Duodenal mucosa (tissue), 2 donors: Measurements from ENCODE around the gene TSC22D3.

Experiments
- H3K27ac ChIP-seq: one replicate; pipeline ENCODE4 v1.7.0; 2013; ENCODE audit warnings: low read depth, low read length
- H3K27me3 ChIP-seq, 2 donors: one replicate each; pipeline ENCODE4 v1.7.0; 2013; ENCODE audit warnings: low read length in 2 of 2, control low read depth in 1 of 2; ENCODE audit not compliant: insufficient read depth in 2 of 2, control insufficient read depth in 1 of 2
- H3K36me3 ChIP-seq, 2 donors: one replicate each; pipeline ENCODE4 v1.7.0; 2013; ENCODE audit warnings: low read length in 2 of 2, control low read depth in 1 of 2; ENCODE audit not compliant: insufficient read depth in 2 of 2, control insufficient read depth in 1 of 2
- H3K4me1 ChIP-seq, 2 donors: one replicate each; pipeline ENCODE4 v1.7.0; 2013; ENCODE audit warnings: low read length in 2 of 2, control low read depth in 1 of 2; ENCODE audit not compliant: insufficient read depth in 2 of 2, control insufficient read depth in 1 of 2
- H3K4me3 ChIP-seq, 2 donors: one replicate each; pipeline ENCODE4 v1.7.0; 2013; ENCODE audit warnings: low read length in 2 of 2, low read depth in 1 of 2
- H3K9ac ChIP-seq, 2 donors: one replicate each; pipeline ENCODE4 v1.7.0; 2013; ENCODE audit warnings: low read length in 2 of 2, low read depth in 1 of 2
- H3K9me3 ChIP-seq, 2 donors: one replicate each; pipeline ENCODE4 v1.7.0; 2013; ENCODE audit warnings: low read length in 2 of 2, control low read depth in 1 of 2; ENCODE audit not compliant: control insufficient read depth in 1 of 2

TSC22D3 gene

GRCh38 chrX:107683931-107684330 lies 91.7 kb downstream of the TSC22D3 start:
- Histone ChIP-seq H3K27ac (no peak overlapping the region), H3K4me1 (peaks cover 37 to 49% of the 10 kb centered on the region in 2 donors), H3K36me3 (no peaks in the 10 kb centered on the region), H3K9ac (no peak overlapping the region), H3K9me3 (no peaks in the 10 kb centered on the region), H3K27me3 (no peaks in the 10 kb centered on the region), H3K4me3 (no peak overlapping the region)

DNA sequence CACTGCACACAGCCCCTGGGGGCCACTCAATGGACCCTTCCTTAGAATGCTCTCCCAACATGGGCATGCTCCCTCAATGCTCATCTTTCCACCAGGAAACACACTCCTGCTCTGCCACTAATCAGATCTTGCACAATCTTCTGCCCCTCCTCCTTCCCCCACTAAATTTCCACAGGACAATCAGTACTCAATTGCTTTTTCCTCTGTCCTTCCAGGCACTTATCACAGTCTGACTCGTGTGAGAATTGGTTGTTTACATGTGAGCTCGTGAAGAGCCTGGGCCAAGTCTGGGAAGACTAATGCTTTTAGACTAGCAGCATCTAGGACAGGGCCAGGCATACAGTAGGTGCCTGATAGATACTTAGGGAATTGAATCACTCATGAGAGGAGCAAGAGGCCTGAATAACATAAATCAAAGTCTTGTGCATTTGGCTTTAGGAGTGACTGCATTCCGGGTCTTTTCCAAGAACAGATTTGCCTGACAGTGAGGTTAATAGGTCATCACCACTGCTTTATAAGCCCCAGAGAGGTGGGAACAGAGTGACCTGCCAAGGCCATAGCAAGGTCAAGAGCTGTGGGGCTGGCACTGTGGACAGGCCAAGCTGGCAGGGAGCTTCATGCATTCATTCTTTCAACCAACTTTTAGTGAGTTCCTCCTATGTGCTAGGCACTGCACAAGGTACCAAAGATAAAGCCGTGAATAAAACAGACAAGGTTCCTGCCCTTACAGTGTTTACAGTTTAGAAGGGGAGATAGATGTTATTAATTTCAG lies 92.3 kb downstream of the TSC22D3 start:
- H3K4me1 ChIP-seq, result peaks cover 42 to 56% of the 10 kb centered on the region in 2 donors
- H3K27ac ChIP-seq, result no peak overlapping the region
- no peaks in the 10 kb centered on the region for H3K36me3 ChIP-seq
- H3K27me3 ChIP-seq, result no peaks in the 10 kb centered on the region
- no peak overlapping the region for H3K9ac ChIP-seq
- no peaks in the 10 kb centered on the region for H3K9me3 ChIP-seq
- no peak overlapping the region for H3K4me3 ChIP-seq

DNA sequence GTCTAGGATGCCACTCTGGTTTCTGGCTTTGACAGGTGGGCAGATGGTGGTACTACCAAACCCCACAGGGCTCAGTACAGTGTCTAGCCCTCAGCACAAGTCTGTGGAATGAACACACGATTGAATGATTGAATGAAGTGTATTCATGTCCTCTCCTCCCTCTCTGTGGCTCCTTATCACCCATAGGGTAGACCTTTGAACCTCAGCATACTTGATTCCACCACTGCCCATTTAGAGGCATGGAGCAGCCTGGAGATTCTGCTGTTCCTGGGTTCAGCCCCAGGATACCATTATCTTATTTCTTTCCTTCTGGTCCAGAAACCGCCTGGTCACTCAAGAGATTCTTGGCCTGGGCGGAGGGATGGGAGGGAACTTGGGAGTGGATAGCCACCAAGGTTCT lies 93.3 kb downstream of the TSC22D3 start:
- H3K36me3 ChIP-seq, result no peaks in the 10 kb centered on the region
- H3K9ac ChIP-seq, result no peak overlapping the region
- peaks cover 51 to 56% of the 10 kb centered on the region in 2 donors for H3K4me1 ChIP-seq
- no peaks in the 10 kb centered on the region for H3K9me3 ChIP-seq
- no peaks in the 10 kb centered on the region for H3K27me3 ChIP-seq
- H3K27ac ChIP-seq, result no peak overlapping the region
- H3K4me3 ChIP-seq, result no peak overlapping the region

GRCh38 chrX:107678957-107679740 lies 96.4 kb downstream of the TSC22D3 start:
- Histone ChIP-seq H3K27ac (no peak overlapping the region), H3K27me3 (no peaks in the 10 kb centered on the region), H3K4me1 (peaks cover 52 to 58% of the 10 kb centered on the region in 2 donors), H3K9me3 (no peaks in the 10 kb centered on the region), H3K36me3 (no peaks in the 10 kb centered on the region), H3K4me3 (no peak overlapping the region), H3K9ac (peak overlapping the region in 1 of 2 donors; percentile 18)

- peak overlapping the region; percentile 14 for H3K27ac ChIP-seq
- no peaks in the 10 kb centered on the region for H3K27me3 ChIP-seq
- no peaks in the 10 kb centered on the region for H3K9me3 ChIP-seq
- no peak overlapping the region for H3K4me3 ChIP-seq
- H3K4me1 ChIP-seq, result peaks cover 48 to 53% of the 10 kb centered on the region in 2 donors
- H3K9ac ChIP-seq, result no peak overlapping the region
- no peaks in the 10 kb centered on the region for H3K36me3 ChIP-seq
These were observed 97.7 kb downstream of the TSC22D3 start for GRCh38 chrX:107677909-107678308.

GRCh38 chrX:107677501-107677901 lies 98.1 kb downstream of the TSC22D3 start:
- peak overlapping the region; percentile 81 for H3K27ac ChIP-seq
- H3K4me3 ChIP-seq, result peak overlapping the region; percentile 77 to 84
- peak overlapping the region; percentile 46 to 76 for H3K9ac ChIP-seq
- H3K27me3 ChIP-seq, result no peaks in the 10 kb centered on the region
- no peaks in the 10 kb centered on the region for H3K9me3 ChIP-seq
- no peaks in the 10 kb centered on the region for H3K36me3 ChIP-seq
- H3K4me1 ChIP-seq, result peaks cover 44 to 49% of the 10 kb centered on the region in 2 donors

- H3K27ac ChIP-seq, result peak overlapping the region; percentile 89
These were observed 98.8 kb downstream of the TSC22D3 start for GRCh38 chrX:107676559-107677378.

GRCh38 chrX:107675823-107676555 lies 99.6 kb downstream of the TSC22D3 start:
- Histone ChIP-seq H3K36me3 (no peaks in the 10 kb centered on the region), H3K27ac (peak overlapping the region; percentile 89)

More at GRCh38 chrX:107676559-107677378, 98.8 kb downstream of the TSC22D3 start:
- no peaks in the 10 kb centered on the region for H3K27me3 ChIP-seq
- H3K9ac ChIP-seq, result peak overlapping the region; percentile 86 to 90
- H3K36me3 ChIP-seq, result no peaks in the 10 kb centered on the region
- H3K4me3 ChIP-seq, result peak overlapping the region; percentile 77 to 84
- H3K4me1 ChIP-seq, result peaks cover 37 to 47% of the 10 kb centered on the region in 2 donors
- no peaks in the 10 kb centered on the region for H3K9me3 ChIP-seq

GRCh38 chrX:107675365-107675654 lies 100.3 kb downstream of the TSC22D3 start:
- Histone ChIP-seq H3K27ac (peak overlapping the region; percentile 70), H3K27me3 (no peaks in the 10 kb centered on the region), H3K36me3 (no peaks in the 10 kb centered on the region), H3K4me3 (peak overlapping the region in 1 of 2 donors; percentile 84), H3K4me1 (peaks cover 37 to 47% of the 10 kb centered on the region in 2 donors), H3K9ac (peak overlapping the region; percentile 86 to 90), H3K9me3 (no peaks in the 10 kb centered on the region)

More at GRCh38 chrX:107675823-107676555, 99.6 kb downstream of the TSC22D3 start:
- no peaks in the 10 kb centered on the region for H3K27me3 ChIP-seq
- peak overlapping the region; percentile 86 to 90 for H3K9ac ChIP-seq
- H3K9me3 ChIP-seq, result no peaks in the 10 kb centered on the region
- peak overlapping the region; percentile 77 to 84 for H3K4me3 ChIP-seq
- peaks cover 37 to 47% of the 10 kb centered on the region in 2 donors for H3K4me1 ChIP-seq
